Measurements from ENCODE around the gene YAE1.
"Not testable (repeated sequence)": the region's sequence is repeated elsewhere in the genome, so short reads cannot be mapped to it uniquely, and the experiment has no call there.

YAE1 gene, protein sequence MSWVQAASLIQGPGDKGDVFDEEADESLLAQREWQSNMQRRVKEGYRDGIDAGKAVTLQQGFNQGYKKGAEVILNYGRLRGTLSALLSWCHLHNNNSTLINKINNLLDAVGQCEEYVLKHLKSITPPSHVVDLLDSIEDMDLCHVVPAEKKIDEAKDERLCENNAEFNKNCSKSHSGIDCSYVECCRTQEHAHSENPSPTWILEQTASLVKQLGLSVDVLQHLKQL

DNA sequence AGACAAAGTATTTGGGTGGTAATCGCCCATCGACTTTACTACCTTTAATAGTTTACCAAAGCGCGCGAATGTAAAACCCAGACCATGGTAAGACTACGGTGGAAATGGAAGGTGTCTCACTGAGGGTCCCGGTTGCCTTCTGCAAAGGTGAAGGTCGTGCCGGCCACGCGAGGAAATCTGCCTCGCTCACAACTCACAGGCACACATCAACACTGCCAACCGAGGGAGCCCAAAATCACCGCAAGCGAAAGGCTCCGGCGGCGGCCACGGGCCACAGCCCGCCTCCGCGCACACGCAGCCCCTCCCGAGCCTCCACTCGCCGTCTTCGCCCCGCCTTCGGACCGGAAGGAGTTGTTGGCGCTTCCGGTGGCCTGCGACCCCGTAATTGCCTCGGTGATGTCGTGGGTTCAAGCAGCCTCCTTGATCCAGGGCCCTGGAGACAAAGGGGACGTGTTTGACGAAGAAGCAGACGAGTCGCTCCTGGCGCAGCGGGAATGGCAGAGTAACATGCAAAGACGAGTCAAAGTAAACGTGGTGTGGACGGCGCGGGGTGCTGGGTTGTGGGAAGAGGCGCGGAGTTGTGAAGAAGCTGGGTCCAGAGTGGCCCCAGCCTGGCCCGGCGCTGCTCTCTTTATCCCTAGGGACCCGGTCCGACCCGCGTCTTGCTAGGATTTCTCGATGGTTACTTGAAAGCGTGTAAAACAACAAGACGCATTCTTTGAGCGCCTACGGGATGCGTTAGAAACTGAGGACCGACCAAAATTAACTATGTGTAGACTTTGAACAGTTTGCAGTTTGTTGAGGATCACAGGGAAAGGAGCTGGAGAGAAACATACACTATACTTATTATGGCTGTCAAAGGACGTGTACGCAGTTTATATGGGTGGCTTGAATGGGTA lies at the start of gene YAE1:
YAE1 (plus strand) TSS at position 382 of the 899 bp plus-strand sequence; CDS start at position 397, 15 bp downstream.
- peak; percentile 74 for DNase-seq

DNA sequence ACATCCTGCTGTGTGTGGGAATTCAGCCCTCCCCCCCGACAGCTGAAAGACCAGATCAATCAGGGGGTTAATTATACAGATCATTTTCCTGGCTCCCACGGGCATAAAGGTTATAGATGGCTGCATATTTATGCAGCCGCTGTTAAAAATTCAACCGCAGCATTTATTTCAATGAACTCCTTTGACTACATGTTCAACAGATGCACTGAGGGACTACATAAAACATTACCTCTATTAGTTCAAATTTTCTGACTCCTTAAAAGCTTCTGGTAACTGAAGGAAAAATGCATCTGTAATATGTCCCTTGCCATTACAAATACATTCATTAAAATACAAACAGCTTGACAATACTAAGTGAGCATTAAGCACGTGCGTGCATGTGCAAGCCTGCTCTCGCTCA lies 49.7 kb upstream of the YAE1 start:
- DNase-seq, result no peak

- no peak for DNase-seq
These were observed 49.0 kb upstream of the YAE1 start for GRCh38 chr7:39517240-39517639.

DNA sequence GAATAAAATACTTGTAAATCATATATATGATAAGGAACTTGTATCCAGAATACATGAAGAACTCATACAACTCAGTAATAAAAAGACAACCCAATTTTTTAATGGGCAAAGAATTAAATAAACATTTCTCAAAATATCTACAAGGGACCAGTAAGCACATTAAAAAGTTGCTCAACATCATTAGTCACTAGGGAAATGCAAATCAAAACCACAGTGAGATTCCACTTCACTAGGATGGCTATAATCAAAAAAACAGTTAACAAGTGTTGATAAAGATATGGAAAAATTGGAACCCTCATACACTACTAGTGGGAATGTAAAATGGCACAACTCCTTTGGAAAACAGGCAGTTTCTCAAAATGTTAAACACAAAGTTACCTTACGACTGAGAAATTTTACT lies 40.3 kb upstream of the YAE1 start:
- DNase-seq, result peak; percentile 46

DNA sequence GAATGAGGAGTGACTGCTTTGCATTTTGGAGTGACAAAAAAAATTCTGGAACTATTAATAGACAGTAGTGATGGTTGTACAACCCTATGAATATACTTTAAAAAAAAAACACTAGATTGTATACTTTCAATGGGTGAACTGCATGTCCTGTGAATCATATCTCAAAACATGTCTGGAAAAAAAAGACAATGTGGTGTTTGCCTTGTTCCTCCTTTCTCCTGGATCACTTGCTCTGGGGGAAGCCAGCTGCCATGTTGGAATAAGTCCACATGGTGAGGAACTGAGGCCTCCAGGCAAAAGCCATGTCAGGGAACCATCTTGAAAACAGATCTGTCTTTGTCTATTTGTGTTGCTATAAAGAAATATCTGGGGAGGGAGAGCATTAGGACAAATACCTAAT lies 39.5 kb upstream of the YAE1 start:
- peak; percentile 5 for DNase-seq

DNA sequence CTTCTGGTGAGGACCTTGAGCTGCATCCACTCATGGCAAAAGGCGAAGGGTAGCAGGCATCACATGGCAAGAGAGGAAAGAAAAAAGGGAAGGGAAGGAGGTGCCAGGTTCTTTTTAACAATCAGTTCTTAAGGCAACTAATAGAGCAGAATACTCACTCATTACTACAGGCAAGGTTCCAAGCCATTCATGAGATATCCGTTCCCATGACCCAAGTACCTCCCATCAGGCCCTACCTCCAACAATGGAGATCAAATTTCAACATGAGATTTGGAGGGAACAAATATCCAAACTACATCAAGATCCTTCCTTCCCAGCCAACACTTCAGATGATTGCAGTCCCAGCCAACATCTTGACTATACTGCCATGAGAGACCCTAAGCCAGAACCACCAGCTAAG lies 38.9 kb upstream of the YAE1 start:
- peak; percentile 6 for DNase-seq

DNA sequence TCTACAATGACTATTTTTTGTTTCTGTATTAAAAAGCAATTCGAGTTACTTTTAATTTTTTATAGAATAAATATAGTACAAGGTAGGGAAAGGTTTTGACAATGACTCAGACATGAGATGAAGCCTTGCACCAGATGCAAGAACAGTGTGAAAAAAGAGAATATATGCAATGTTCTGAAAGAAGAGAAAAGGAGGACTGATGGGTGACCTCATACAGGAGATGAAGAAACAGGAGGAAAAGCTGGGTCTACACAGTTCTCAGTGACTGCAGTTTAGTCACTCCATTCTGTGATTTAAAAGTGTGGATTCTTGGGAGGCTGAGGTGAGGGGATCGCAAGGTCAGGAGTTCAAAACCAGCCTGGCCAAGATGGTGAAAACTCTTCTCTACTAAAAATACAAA lies 38.3 kb upstream of the YAE1 start:
- DNase-seq, result peak; percentile 52

DNA sequence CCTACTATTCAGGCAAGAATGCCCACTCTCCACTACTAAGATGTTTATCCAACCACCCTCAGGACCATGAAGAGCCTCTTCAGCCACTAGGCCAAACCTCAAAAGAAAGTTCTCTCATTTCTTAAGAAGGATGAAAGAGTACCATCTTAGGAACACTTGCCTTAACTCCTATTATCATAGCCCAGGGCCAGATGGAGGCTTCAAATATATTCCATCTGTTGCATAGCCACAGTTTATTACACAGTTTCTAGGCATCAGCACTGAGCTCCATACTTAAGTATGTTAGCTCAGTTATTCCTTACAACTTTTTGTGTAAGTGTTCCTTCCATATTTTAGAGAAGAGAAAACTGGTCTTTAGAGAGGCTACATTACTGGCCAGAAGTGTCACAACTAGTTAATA lies 37.4 kb upstream of the YAE1 start:
- no peak for DNase-seq

- DNase-seq, result no peak
These were observed 36.6 kb upstream of the YAE1 start for GRCh38 chr7:39529582-39529981.

DNA sequence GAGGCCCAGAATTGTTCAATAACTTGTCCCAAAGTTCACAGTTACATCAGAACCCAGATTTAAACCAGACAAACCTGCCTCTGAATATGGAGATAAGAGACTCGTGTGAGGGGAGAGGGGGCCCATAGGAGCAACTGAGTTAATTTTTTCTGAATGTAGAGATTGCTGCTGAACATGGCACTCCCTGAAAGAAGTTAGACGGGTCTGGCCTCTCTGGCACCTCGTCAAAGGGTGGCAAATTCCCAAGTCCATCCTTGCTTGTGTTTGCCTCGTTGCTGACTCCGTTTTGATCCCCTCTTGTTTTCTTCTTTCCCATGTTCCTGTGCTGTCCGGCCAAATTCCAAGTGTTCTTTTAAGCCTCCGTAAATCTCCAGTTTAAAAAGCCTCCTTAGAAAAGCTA lies 35.2 kb upstream of the YAE1 start:
- no peak for DNase-seq

- DNase-seq, result no peak
These were observed 34.4 kb upstream of the YAE1 start for GRCh38 chr7:39531818-39532217.

DNA sequence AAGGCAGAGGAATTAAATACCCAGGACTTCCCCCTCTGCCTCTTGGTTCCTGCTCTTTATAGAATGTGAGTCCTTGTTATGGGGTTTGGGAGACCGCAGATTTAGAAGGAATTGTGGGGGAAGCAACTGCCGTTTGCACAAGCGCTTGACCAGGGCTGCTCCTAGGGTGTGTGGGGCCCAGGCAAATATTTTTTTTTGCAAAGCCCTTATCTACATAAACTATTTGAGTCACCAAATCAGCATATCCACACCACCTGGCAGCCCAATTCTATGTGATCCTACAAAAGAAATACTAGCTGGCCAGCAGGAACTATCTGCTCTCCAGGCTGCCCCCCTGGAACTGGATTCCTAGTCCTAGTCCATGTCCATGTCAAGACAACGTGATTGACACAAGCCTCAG lies 33.4 kb upstream of the YAE1 start:
- DNase-seq, result no peak

DNA sequence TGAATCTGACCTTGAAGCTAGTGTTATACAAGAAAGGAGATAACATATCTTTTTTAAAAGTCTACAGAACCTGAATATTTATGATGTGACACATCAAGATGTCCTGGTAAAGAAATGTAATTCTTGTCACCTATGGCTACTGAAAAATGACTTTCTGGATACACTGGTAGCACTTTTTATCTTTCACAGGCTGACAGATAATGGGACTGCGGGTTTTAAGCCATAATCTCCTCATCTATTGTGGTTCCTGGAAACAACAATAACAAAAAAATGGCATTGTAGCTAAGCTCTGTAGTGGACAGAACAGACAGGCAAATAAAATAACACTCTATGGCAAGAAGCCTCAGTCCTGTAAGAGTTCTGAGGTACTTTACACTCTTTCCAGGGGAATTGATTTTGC lies 31.6 kb upstream of the YAE1 start:
- DNase-seq, result no peak

- DNase-seq, result no peak
These were observed 31.1 kb upstream of the YAE1 start for GRCh38 chr7:39535064-39535463.

- DNase-seq, result no peak
These were observed 30.5 kb upstream of the YAE1 start for GRCh38 chr7:39535720-39536119.

DNA sequence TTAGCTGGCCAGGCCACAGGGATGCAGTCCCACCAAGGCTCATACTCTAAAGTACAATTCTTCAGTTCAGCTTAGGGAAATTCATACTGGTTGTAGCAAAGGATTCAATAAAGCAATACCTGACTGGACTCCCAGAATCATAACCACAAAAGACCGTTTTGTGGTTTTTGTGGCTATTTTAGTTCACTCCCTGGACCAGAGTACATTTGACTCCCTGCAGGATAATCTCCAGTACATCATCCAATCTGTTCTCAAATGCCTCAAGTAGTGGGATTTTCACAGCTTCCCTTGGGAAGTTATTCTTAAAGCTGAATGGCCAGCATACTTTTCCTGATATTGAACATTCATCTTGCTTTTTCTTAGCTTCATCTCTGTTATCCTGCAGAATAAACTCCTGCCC lies 29.3 kb upstream of the YAE1 start:
- no peak for DNase-seq

DNA sequence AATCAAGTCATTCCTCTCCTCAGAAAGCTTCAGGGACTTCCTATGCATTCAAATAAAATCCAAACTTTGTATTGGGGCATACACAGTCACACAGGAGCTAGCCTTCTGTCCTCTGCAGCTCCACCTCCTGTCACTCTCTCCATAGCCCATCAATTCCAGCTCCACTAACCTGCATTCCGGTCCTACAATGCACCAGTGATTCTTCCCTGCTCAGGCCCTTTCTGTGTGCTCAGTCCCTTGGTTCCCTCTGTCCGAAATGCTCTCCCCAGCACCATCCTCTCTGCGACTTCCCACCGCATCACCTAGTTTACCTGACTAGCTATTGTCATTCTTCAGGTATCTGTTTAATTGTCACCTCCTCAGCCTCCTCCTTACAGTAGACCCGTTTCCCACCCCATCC lies 26.4 kb upstream of the YAE1 start:
- no peak for DNase-seq

DNA sequence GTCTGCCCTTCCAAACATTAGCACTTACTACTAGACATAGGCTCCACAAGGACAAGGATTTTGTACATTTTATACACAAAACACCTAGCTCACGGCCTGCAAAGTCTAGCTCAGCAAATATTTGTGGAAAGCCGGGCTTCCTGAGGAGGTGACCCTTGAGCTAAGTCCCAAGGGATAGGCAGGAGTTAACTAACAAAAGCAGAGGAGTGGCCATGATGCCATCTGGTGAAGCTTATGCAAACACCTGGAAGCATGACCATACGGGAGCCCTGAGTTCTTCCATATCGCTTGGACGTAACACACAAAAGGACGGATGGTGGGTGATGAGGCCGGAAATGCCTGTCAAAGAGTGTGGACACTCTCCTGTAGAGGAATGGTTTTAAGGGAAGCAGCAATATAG lies 25.9 kb upstream of the YAE1 start:
- DNase-seq, result no peak

DNA sequence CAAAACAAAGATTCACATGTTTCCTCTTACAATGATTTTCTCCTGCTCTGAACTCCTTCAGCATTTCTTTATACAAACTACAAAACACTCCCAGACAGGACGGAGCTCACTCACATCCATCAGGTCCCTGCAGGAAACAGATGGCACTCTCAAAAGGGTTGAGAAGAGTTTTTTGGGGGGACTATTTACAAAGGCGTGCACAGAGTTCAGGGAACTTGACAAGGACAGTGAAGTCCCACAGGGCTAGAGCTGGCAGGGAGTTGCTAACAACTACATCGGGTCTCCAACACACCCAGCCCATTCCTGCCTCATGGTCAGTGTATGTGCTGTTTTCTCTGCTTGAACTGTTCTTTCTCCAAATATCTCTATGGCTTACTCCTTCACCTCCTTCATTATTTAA lies 24.7 kb upstream of the YAE1 start:
- no peak for DNase-seq

DNA sequence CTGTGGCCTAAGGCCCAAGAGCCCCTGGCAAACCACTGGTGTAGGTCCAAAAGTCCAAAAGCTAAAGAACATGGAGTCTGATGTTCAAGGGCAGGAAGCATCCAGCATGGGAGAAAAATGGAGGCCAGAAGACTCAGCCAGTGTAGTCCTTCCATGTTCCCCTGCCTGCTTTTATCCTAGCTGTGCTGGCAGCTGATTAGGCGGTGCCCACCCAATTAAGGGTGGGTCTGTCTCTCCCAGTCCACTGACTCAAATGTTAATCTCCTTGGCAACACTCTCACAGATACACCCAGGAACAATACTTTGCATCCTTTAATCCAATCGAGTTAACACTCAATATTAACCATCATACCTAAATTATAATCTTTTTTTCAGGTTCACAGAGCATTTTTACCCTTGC lies 21.4 kb upstream of the YAE1 start:
- not testable (repeated sequence) for DNase-seq

- DNase-seq, result no peak
These were observed 18.9 kb upstream of the YAE1 start for GRCh38 chr7:39547336-39547735.

DNA sequence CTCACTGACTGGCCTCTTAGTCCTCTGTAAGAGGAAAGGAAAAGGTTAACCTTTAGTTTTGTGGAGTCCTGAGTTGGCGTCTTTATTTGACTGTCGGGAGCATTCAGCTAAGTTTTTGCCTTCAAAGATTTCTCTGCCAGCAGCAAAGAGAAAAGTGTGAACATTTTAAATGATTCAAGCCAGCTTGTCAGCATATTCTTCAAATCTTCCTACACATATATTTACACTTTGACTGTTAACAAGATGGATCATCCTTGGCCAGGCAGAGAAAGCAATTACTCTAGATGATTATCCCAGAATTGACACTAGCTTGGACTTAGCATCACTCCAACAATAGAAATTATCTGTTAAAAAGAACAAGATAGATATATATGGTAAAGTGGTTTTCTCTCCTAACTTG lies 15.8 kb upstream of the YAE1 start:
- DNase-seq, result no peak

DNA sequence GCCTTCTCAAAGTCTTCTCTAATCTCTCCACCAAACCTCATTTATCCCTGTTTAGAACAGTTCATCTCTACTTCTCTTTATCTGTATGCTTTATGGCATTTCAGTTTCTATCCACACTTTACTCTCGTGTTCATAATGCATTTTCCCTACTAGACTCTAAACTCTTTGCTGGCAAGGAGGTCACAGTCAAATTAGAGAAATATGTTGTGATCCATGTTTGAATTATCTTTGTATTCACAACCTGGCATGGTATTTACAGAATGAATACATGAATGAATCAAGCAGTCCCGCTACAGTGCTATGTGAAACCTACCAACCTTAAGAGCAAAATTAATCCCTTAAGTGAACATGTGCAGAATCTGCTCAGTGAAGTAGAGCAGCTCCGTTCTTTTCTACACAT lies 12.8 kb upstream of the YAE1 start:
- no peak for DNase-seq

- peak; percentile 15 for DNase-seq
These were observed 11.5 kb upstream of the YAE1 start for GRCh38 chr7:39554583-39555165.

Measured in HCEC 1CT (cell line).